ENCODE data around the gene NDOR1. TPM values are rescaled to one million over a fixed set of nuclear protein-coding genes. Genes with fewer than 3 reads are reported as not detected.

NDOR1 gene
- 10 to 100 TPM; 17.1 to 22.7 TPM for total RNA-seq

- DNase-seq, result peak; percentile 87 to 92 (median 90)
- 0% methylated on average over 1 to 74 of the region's 98 CpGs for WGBS, 2 donors
- Histone ChIP-seq H3K36me3 (replicated peaks in 1 of 2; ENCODE audit: insufficient read depth in 1 of 2, low read depth in 2 of 2) (no peaks in the 10 kb centered on the region), H3K9me3 (no peaks in the 10 kb centered on the region), H3K27ac (peak within 1 kb of the TSS; percentile 73 to 90 (median 82)), H3K27me3 (no peaks in the 10 kb centered on the region), H3K4me1 (peaks cover 53% of the 10 kb centered on the region), H3K4me3 (peak within 1 kb of the TSS; percentile 83 to 97)
- ATAC-seq, result peak; percentile 51
- intact Hi-C loops (cut with DNase I), result no loop called here
- TF ChIP-seq, protein P1, sequence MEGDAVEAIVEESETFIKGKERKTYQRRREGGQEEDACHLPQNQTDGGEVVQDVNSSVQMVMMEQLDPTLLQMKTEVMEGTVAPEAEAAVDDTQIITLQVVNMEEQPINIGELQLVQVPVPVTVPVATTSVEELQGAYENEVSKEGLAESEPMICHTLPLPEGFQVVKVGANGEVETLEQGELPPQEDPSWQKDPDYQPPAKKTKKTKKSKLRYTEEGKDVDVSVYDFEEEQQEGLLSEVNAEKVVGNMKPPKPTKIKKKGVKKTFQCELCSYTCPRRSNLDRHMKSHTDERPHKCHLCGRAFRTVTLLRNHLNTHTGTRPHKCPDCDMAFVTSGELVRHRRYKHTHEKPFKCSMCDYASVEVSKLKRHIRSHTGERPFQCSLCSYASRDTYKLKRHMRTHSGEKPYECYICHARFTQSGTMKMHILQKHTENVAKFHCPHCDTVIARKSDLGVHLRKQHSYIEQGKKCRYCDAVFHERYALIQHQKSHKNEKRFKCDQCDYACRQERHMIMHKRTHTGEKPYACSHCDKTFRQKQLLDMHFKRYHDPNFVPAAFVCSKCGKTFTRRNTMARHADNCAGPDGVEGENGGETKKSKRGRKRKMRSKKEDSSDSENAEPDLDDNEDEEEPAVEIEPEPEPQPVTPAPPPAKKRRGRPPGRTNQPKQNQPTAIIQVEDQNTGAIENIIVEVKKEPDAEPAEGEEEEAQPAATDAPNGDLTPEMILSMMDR (IDR thresholded peaks at IDR 0.05), result no peak
- TF ChIP-seq POLR2A (IDR thresholded peaks at IDR 0.05), result peak; percentile 53 to 77 (median 66)
Measured at GRCh38 chr9:137205126-137206069, at the start of gene NDOR1, which contains the start of gene TMEM203. NDOR1 (plus strand) TSS chr9:137205700; CDS start chr9:137205778, 78 bp downstream. TMEM203 (minus strand) TSS chr9:137205648; CDS start chr9:137205414, 234 bp downstream.

GRCh38 chr9:137156567-137157375 lies 48.7 kb upstream of the NDOR1 start:
- no peak for ATAC-seq
- no peak overlapping the region for H3K4me3 ChIP-seq
- H3K9me3 ChIP-seq, result no peaks in the 10 kb centered on the region

GRCh38 chr9:137157618-137158415 lies 47.7 kb upstream of the NDOR1 start:
- peaks cover 0 to 23% of the 10 kb centered on the region in 2 donors for H3K27me3 ChIP-seq
- no peak for TF ChIP-seq POLR2A (IDR thresholded peaks at IDR 0.05)
- TF ChIP-seq, protein P1 (IDR thresholded peaks at IDR 0.05), result no peak
- H3K36me3 ChIP-seq (replicated peaks in 1 of 2; ENCODE audit: insufficient read depth in 1 of 2, low read depth in 2 of 2), result no peaks in the 10 kb centered on the region
- no peaks in the 10 kb centered on the region for H3K9me3 ChIP-seq
- H3K4me1 ChIP-seq, result peaks cover 20% of the 10 kb centered on the region
- no peak overlapping the region for H3K27ac ChIP-seq
- ATAC-seq (no peak), DNase-seq (no peak)
- intact Hi-C loops (cut with DNase I), result no loop called here
- no peak overlapping the region for H3K4me3 ChIP-seq
- WGBS, 2 donors, result 49 to 60% methylated on average over 13 to 19 of the region's 19 CpGs

More at GRCh38 chr9:137156567-137157375, 48.7 kb upstream of the NDOR1 start:
- peak in 1 of 4 donors; percentile 22 for DNase-seq
- Histone ChIP-seq H3K36me3 (replicated peaks in 1 of 2; ENCODE audit: insufficient read depth in 1 of 2, low read depth in 2 of 2) (no peaks in the 10 kb centered on the region), H3K27ac (no peak overlapping the region), H3K4me1 (peaks cover 9% of the 10 kb centered on the region), H3K27me3 (peaks cover 0 to 16% of the 10 kb centered on the region in 2 donors)
- TF ChIP-seq POLR2A (IDR thresholded peaks at IDR 0.05), result no peak
- TF ChIP-seq, protein P1 (IDR thresholded peaks at IDR 0.05), result no peak
- intact Hi-C loops (cut with DNase I), result no loop called here
- 4 to 8% methylated on average over 5 to 62 of the region's 65 CpGs for WGBS, 2 donors

DNA sequence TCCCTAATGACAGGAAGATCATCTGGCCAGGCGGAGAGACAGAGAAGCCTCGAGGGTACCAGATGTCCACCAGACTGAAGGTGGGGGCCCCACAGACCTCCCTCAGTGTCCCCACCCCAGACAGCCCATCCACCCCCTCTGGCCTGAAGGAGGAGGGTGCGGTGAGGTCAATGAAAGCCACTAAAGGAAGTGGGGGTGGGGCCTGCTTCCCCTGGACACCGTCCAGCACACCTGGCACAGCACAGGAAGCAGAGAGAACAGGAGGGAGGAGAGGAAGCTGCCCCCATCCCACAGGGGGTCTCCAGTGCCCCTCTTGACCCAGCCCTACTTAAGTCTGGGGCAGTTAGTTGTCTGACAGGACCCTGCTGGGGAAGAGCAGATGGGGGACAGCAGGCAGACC lies 46.9 kb upstream of the NDOR1 start:
- DNase-seq (no peak), ATAC-seq (no peak)
- H3K4me1 ChIP-seq, result peaks cover 28% of the 10 kb centered on the region
- no peak overlapping the region for H3K4me3 ChIP-seq
- 14 to 30% methylated on average over 4 of the region's 4 CpGs for WGBS, 2 donors
- no peaks in the 10 kb centered on the region for H3K36me3 ChIP-seq (replicated peaks in 1 of 2; ENCODE audit: insufficient read depth in 1 of 2, low read depth in 2 of 2)
- H3K27ac ChIP-seq, result no peak overlapping the region
- intact Hi-C loops (cut with DNase I), result no loop called here
- no peaks in the 10 kb centered on the region for H3K9me3 ChIP-seq
- TF ChIP-seq, protein P1 (IDR thresholded peaks at IDR 0.05), result no peak
- peaks cover 0 to 27% of the 10 kb centered on the region in 2 donors for H3K27me3 ChIP-seq
